ENCODE measurements around the gene MGST2. TPM values are rescaled to one million over a fixed set of nuclear protein-coding genes. Genes with fewer than 3 reads are reported as not detected.

Gene MGST2
- total RNA-seq, 1 experiment from 2014 or later = 81.8 TPM

- ChIA-PET POLR2A (ENCODE audit: unreplicated experiment) (interaction anchor here (0.5 to 0.7 kb wide), 4 partner anchors 17 to 628 kb away, joined by 3 to 4 read pairs (median 4); no protein-coding TSS in a partner anchor), CTCF (interaction anchor here (0.6 to 1.8 kb wide), 4 partner anchors 84 to 1143 kb away, joined by 3 to 9 read pairs (median 6); no protein-coding TSS in a partner anchor)
- H3F3A ChIP-seq (ENCODE audit: insufficient read depth, low read depth) = no peaks in the 10 kb centered on the region
- H3K79me2 ChIP-seq (ENCODE audit: low read depth) = no peaks in the 10 kb centered on the region
- H3K27me3 ChIP-seq (ENCODE audit: insufficient read depth, low read depth) = no peaks in the 10 kb centered on the region
- H3K9me3 ChIP-seq (ENCODE audit: insufficient read depth, low read depth) = no peaks in the 10 kb centered on the region
- no peak overlapping the region for H3K27ac ChIP-seq
- no peaks in the 10 kb centered on the region for H3K36me3 ChIP-seq (ENCODE audit: low read depth)
- no peaks in the 10 kb centered on the region for H4K20me1 ChIP-seq (ENCODE audit: insufficient read depth)
- no peak overlapping the region for H2AFZ ChIP-seq
- BruUV-seq (replicated peaks) = no TSS peak
- no peak overlapping the region for H3K4me3 ChIP-seq
- peak in 1 of 2 experiments; percentile 58 for DNase-seq
- no peak for TF ChIP-seq CTCF (conservative IDR thresholded peaks at IDR 0.05)
- TF ChIP-seq EZH2 (IDR thresholded peaks at IDR 0.05; ENCODE audit: low read depth) = no peak
- H3K4me1 ChIP-seq (replicated peaks; ENCODE audit: insufficient read depth) = no peaks in the 10 kb centered on the region
- no peak overlapping the region for H3K4me2 ChIP-seq
- H3K9me2 ChIP-seq (ENCODE audit: insufficient read depth) = no peaks in the 10 kb centered on the region
- intact Hi-C loops (cut with micrococcal nuclease; ENCODE audit: unreplicated experiment) = loop anchor here (5.0 kb wide), 4 partner anchors 247 to 592 kb away; partner anchors contain the start of gene MAML3
Observed at GRCh38 chr4:139740531-139741041, 75.0 kb downstream of the MGST2 start.

GRCh38 chr4:139743027-139743426 is 77.4 kb downstream of the MGST2 start:
- H3K9me2 ChIP-seq (ENCODE audit: insufficient read depth) = no peaks in the 10 kb centered on the region
- DNase-seq = no peak
- ChIA-PET CTCF (no interaction called here), POLR2A (ENCODE audit: unreplicated experiment) (no interaction called here)
- TF ChIP-seq EZH2 (IDR thresholded peaks at IDR 0.05; ENCODE audit: low read depth) (no peak), CTCF (conservative IDR thresholded peaks at IDR 0.05) (no peak)
- no peak overlapping the region for H3K27ac ChIP-seq
- no peaks in the 10 kb centered on the region for H3F3A ChIP-seq (ENCODE audit: insufficient read depth, low read depth)
- no peaks in the 10 kb centered on the region for H3K79me2 ChIP-seq (ENCODE audit: low read depth)
- no peaks in the 10 kb centered on the region for H3K9me3 ChIP-seq (ENCODE audit: insufficient read depth, low read depth)
- no peak overlapping the region for H3K4me2 ChIP-seq
- no peaks in the 10 kb centered on the region for H3K36me3 ChIP-seq (ENCODE audit: low read depth)
- intact Hi-C loops (cut with micrococcal nuclease; ENCODE audit: unreplicated experiment) = loop anchor here (5.0 kb wide), 4 partner anchors 244 to 589 kb away; partner anchors contain the start of gene MAML3
- H3K4me3 ChIP-seq = no peak overlapping the region
- no peaks in the 10 kb centered on the region for H4K20me1 ChIP-seq (ENCODE audit: insufficient read depth)
- no peak overlapping the region for H2AFZ ChIP-seq
- H3K4me1 ChIP-seq (replicated peaks; ENCODE audit: insufficient read depth) = no peaks in the 10 kb centered on the region
- no peaks in the 10 kb centered on the region for H3K27me3 ChIP-seq (ENCODE audit: insufficient read depth, low read depth)
- no TSS peak for BruUV-seq (replicated peaks)

- Histone ChIP-seq H3K27me3 (ENCODE audit: insufficient read depth, low read depth) (no peaks in the 10 kb centered on the region), H3K4me2 (no peak overlapping the region), H3K9me3 (ENCODE audit: insufficient read depth, low read depth) (no peaks in the 10 kb centered on the region), H4K20me1 (ENCODE audit: insufficient read depth) (no peaks in the 10 kb centered on the region), H3F3A (ENCODE audit: insufficient read depth, low read depth) (no peaks in the 10 kb centered on the region), H3K36me3 (ENCODE audit: low read depth) (no peaks in the 10 kb centered on the region), H3K4me3 (no peak overlapping the region), H3K9me2 (ENCODE audit: insufficient read depth) (no peaks in the 10 kb centered on the region), H3K4me1 (replicated peaks; ENCODE audit: insufficient read depth) (no peaks in the 10 kb centered on the region), H3K27ac (no peak overlapping the region), H2AFZ (no peak overlapping the region), H3K79me2 (ENCODE audit: low read depth) (no peaks in the 10 kb centered on the region)
- TF ChIP-seq EZH2 (IDR thresholded peaks at IDR 0.05; ENCODE audit: low read depth) (no peak), CTCF (conservative IDR thresholded peaks at IDR 0.05) (no peak)
- POLR2A ChIA-PET (ENCODE audit: unreplicated experiment) = no interaction called here
- no TSS peak for BruUV-seq (replicated peaks)
- CTCF ChIA-PET = interaction anchor here (0.6 kb wide), 1 partner anchor 53 kb away, joined by 3 read pairs; no protein-coding TSS in a partner anchor
- intact Hi-C loops (cut with micrococcal nuclease; ENCODE audit: unreplicated experiment) = loop anchor here (5.0 kb wide), 4 partner anchors 243 to 588 kb away; partner anchors contain the start of gene MAML3
- no peak for DNase-seq
Observed at GRCh38 chr4:139744232-139744631, 78.6 kb downstream of the MGST2 start.
